H1 (cell line): ENCODE data around the gene PIGH. TPM values are rescaled to one million over a fixed set of nuclear protein-coding genes. Genes with fewer than 3 reads are reported as not detected.

Source experiments
- CHD7 ChIP-seq: fragments of 300-600 bp; sonication (generic); IDR thresholded peaks from 2 replicates; pipeline ENCODE4 v1.7.1; 2012; ENCODE audit warnings: low read length, moderate library complexity, mild to moderate bottlenecking, inconsistent platforms; ENCODE audit not compliant: insufficient replicate concordance
- CTBP2 ChIP-seq: IDR thresholded peaks from 2 replicates; pipeline ENCODE4 v1.7.0; 2011; ENCODE audit warnings: borderline replicate concordance, mild to moderate bottlenecking, moderate library complexity, mixed read lengths, low read length; ENCODE audit not compliant: insufficient read depth, insufficient read length
- EP300 ChIP-seq, 2 experiments: IDR thresholded peaks; 1 replicate in 1 of 2; 2 replicates in 1 of 2; pipeline ENCODE4 v1.6.1; 2011 to 2012; ENCODE audit warnings: low read depth in 2 of 2, low read length in 2 of 2, mild to moderate bottlenecking in 2 of 2, borderline replicate concordance in 1 of 2, inconsistent platforms in 1 of 2, moderate library complexity in 1 of 2
- RXRA ChIP-seq: IDR thresholded peaks from 2 replicates; pipeline ENCODE4 v1.6.1; 2011; ENCODE audit warnings: low read depth, mild to moderate bottlenecking, low read length, moderate library complexity; ENCODE audit not compliant: insufficient read depth
- SIRT6 ChIP-seq: IDR thresholded peaks from one replicate; pipeline ENCODE4 v1.7.1; 2012; ENCODE audit warnings: low read length, inconsistent platforms
- SIX5 ChIP-seq: IDR thresholded peaks from 2 replicates; pipeline ENCODE4 v1.6.1; 2011; ENCODE audit warnings: mild to moderate bottlenecking, low read depth, low read length
- SP4 ChIP-seq: IDR thresholded peaks from 2 replicates; pipeline ENCODE4 v1.6.1; 2012; ENCODE audit warnings: low read length, inconsistent platforms
- polyA plus RNA-seq, 7 experiments: library from polyadenylated mRNA; depleted of rRNA in 3 of 7; stranded (reverse) in 5 of 7; unstranded in 2 of 7; fragments of >200 nt in 5 of 7; fragments of 200-250 nt in 2 of 7; gene quantifications; 1 replicate in 5 of 7; 2 replicates in 1 of 7; 4 replicates in 1 of 7; pipeline versions ENCODE4 v1.2.1 to v1.2.3, GENCODE V29; 2011 to 2013; ENCODE audit warnings: missing spikeins in 2 of 7, mixed read lengths in 2 of 7
- total RNA-seq: library from RNA; stranded (reverse); fragmentation: NEBNext Ultra II Directional; extraction: Animal tissue kit (Norgen Biotek cat#: 25700); gene quantifications from 2 replicates; pipeline ENCODE4 v1.2.1, GENCODE V29; 2021

Gene PIGH
- total and polyA plus RNA-seq, 2 of the 8 experiments (the other 6 are each of a cell fraction or from before 2014, with no cell fraction given): 7.2 to 8.6 TPM

DNA sequence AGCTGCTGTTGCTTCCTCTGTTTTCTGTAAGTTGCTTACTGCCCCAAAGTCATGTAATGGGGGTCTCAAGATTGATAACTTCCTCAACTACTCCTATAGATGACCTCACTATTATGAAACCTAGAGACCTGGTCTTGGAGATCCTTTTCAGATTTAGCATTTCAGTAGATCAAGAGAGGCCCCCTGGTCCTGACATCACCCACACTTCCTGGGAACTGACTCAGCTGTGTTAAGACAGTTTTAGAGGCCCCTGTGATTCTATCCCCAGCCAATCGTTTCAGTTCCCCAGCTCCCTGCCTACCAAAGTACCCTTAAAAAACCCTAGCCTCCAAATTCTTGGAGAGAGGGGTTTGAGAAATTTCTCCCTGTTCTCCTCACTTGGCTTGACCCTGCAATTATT lies 10.4 kb upstream of the PIGH start (continued):
- TF ChIP-seq CTBP2 (no peak), SIRT6 (no peak), SP4 (no peak), EP300 (IDR thresholded peaks at IDR 0.05; ENCODE audit: borderline replicate concordance in 1 of 2, low read depth in 2 of 2, low read length in 2 of 2) (no peak), SIX5 (no peak), CHD7 (no peak), RXRA (no peak)
